Midbrain (tissue), 1 donor: Measurements from ENCODE around the gene AQP3.
A peak's percentile ranks its signal among the peaks of the same experiment; 100 is the strongest.
"Not testable (repeated sequence)": the region's sequence is repeated elsewhere in the genome, so short reads cannot be mapped to it uniquely, and the experiment has no call there.

ENCODE experiments used
- DNase-seq: peaks from one replicate; lab custom pipeline; 2025; lab: John Stamatoyannopoulos, UW

AQP3 gene

DNA sequence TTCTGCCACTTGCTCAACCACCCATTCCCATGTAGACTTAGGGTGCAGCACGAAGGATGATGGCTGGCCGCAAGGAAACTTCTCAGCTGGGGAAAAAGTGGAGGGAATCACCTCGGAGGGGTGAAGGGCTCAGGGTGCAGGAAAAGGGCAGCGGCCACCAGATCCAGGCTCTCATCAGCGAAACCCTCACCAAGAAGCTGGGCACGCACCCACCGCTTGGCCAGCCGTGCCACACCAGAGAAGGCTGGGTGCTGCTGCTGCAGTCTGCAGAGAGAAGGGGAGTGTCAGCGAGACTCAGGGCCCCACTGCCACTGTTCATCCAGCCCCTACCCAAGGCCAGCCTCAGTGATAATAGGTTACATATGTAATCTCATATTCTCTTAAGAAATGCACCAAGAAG, 17.7 kb upstream of the AQP3 start:
- DNase-seq = no peak

DNA sequence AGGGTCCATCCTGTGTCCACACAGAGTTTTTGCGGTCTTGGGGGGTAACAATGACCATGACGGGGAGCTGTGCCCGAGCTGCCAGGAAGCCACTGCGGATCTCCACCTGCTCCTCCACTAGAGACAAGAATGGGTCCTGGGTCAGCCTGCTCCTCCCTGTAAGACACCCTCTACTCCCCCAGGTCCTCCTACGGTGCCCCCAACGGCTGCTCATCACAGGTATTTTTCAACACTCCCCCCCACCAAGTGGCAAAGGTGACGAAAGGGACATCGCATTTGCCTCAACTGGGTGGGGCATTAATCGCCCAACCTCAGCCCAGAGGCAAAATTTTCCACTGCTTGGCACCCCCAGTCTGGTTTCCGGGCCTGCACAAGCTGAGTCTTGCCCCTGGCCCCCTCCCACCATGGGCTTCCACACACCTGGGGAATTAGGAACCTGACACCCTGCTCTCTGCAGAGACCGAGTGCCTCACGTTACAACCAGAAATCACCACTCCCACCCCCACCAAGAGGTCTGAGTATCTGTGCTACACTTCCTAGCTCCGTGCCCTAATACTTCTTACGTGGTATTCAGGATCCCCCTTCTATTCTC, 16.7 kb upstream of the AQP3 start:
- DNase-seq = no peak

DNA sequence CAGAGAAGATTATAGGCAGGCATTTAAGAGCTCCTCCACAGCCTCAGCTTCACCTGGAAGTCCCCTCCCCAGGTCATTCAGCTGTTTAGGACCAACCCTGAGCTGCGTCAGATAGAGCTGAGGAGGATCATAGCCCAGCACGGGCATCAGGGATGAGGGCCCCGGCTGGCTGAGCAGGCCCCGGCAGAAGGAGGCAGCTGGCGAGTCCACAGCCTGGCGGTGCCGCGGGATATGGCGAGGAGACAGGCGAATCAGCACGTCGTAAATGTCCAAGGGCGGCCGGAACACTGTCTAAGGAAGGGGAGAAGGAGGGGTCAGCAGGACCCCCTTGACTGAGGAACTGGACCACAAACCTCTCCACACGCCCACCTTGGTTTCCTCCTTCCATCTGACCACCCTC, 15.8 kb upstream of the AQP3 start:
- no peak for DNase-seq

DNA sequence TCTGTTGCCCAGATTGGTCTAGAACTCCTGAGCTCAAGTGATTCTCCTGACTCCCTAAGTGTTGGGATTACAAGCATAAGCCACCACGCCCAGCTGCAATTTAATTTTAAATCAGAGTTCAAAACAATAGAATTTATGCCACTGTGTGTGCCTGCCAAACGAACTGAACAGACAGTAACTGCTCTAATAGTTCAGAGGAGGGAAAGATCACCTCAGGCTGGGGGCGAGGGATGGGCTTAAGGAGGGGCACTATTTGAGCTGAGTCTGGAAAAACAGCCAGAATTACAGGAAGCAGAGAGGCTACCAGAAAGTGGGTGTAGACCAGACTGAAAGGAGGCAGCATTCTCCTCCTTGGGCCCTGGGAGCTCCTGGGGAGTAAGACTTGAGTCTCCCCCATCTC, 14.1 kb upstream of the AQP3 start:
- DNase-seq = no peak

DNA sequence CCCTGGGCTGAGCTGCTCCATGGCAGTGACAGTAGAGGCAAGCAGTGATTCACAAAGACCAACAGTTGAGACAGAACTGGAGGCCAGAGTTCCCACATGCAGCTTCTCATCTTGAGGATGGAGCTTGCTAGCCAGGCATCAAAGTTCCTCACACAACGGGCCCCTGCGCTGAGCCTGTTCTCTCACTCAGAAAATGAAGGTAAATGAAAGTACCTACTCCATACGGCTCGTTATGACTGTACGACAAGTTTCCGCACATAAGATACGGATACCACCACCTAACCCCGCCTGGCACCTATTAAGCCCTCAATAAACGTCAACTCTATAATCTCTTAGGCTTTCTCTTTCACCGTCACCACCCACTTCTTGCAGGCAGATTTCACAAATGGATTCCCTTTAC, 13.5 kb upstream of the AQP3 start:
- no peak for DNase-seq

DNA sequence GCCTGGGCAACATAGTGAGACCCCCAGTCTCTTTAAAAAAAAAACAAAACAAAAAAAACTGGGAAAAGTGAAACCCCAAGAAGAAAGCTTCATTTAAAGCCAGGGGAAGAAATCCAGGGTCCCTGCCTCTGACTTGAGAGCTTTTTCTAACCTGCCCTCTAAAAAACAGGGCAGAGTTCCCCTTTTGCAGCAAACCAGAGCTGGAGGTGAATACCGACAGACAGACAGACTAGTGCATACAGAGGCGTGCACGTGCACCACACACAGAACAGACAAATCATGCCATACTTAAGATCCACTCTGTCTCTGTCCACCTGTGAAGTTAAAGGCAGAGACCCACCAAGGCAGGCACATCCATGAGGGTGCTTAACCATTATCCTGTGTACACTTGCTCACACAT, 11.7 kb upstream of the AQP3 start:
- DNase-seq = no peak

DNA sequence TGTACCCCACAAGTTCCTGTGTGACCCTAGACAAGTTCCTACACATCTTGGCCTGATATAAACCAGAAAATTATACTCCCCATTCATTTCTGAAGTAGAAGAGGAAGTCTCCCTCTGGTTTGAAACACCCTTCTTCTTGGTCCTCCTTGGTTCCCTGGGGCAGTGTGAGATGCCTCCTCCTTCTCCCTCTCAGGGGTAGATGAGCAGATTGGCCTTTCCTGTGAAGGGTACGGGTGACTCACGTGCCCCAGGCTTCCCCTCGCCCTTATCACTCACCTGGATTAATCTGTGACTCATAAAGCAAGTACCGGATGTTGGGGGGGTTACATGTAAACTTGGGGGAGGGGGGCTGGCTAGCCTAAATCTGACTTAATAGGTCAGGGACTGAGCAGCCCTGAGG, 11.1 kb upstream of the AQP3 start:
- no peak for DNase-seq

DNA sequence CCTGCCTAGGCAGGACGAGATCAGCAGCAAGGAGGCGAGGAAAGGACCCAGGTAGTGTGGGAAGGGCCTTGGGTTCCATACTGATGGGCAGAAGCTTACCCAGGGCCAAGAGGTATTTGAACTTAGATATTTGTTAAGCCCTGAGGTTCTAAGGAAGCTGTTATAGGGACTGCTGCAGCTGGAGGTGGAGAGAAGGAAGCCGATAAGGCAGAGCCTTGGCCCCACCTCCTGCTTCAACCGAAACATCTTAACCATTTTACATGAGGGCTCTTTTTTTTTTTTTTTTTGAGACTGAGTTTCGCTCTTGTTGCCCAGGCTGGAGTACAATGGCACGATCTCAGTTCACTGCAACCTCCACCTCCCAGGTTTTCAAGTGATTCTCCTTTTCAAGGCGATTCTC, 8.6 kb upstream of the AQP3 start:
- no peak for DNase-seq

DNA sequence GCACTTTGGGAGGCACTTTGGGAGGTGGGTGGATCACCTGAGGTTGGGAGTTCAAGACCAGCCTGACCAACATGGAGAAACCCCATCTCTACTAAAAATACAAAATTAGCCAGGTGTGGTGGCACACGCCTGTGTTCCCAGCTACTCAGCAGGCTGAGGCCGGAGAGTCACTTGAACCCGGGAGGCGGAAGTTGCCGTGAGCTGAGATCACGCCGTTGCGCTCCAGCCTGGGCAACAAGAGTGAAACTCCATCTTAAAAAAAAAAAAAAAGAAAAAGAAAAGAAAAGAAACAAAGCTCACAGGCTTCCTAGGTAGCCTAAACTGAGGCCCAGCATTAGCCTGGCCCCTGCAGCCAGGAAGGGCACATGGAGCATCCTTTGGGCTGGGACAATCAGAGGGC, 8.1 kb upstream of the AQP3 start:
- not testable (repeated sequence) for DNase-seq

DNA sequence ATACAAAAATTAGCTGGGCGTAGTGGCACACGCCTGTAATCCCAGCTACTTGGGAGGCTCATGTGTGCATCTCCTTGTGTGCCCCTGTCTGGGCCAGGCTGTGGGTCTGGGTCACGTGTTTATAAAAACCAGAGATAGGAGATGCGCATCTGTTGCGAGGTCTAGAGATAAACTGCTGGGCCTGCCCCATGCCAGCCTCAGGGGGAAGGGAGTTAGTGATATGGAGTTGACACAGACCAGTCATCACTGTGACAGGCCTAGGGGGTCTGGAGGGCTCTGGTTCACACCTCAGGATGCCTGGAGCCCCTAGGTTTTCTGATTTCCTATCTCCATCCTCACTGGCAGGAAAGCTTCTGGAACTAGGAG, 7.3 kb upstream of the AQP3 start:
- not testable (repeated sequence) for DNase-seq

DNA sequence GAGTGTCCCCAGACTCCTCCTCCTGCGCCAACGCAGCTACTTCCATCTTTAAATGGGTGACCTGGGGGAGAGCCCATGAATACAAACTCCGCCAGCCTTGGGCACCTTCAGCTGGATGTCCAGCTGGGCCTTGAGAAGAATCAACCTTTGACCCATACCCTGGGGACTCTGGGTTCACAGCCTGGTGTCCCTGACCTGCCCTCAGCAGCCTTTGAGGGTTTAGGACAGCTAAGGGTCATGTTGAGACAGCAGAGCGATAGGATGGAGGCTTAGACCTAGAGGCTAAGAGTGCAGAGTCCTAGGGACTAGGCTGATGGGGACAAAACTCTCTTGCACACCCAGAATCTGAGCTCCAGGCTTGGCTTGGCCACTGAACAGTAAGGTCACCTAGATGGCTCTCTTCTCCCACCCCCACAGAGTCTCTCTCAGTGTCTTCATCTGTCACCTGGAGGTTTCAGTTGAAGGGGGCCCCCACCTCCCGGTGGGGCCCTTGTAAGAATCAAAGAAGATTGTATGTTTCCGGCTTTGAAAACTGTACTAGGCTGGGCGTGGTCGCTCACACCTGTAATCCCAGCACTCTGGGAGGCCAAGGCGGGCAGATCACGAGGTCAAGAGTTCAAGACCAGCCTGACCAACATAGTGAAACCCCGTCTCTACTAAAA, 6.7 kb upstream of the AQP3 start:
- DNase-seq = no peak

DNA sequence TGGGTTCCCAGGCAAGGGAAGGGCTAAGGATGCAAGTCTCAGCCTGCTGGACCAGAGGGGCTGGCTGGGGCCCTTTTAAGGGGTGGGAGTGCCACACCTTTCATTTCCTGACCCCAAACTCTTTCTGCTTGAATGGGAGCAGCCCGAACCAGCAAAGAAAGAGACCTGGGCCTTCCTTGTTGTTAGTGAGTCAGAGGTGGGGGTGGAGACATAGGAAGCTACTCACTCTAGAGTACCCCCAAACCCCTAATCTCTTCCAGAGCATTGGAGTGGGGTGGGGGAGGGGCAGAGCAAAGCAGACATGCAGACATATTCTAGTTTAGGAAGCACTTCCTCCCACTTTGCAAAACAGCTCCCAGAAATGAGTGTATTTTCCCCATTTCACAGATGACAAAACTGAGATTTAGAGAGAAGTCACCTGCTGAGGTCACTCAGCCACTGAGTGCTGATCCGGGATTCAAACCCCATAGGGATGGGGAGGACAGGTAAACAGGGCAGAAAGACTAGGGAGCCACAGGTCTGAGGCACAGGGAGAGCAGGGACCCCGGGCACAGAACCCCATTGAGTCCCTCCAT, 6.0 kb upstream of the AQP3 start:
- no peak for DNase-seq

DNA sequence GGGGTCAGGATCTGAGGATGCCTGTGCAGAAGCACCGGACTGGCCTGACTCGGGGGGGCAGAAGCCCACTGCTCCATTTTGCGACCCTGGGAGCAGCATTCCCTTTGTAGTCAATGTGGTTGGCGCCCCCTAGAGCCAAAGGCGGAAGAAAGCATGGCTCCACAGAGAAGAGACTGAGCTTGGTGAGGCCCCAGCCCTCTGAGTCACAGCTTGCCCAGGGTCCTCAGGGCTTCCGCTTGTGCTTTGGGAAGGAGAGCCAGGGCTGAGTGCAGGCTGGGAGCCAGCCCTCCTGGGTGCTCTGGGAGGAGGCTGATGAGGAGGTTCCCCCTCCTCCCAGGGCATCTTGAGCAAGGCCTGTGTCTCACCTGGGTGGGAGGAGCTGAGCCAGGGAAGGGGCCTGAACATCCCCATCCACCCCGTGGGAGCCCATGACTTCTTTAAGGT, 5.5 kb upstream of the AQP3 start:
- peak; percentile 15 for DNase-seq

DNA sequence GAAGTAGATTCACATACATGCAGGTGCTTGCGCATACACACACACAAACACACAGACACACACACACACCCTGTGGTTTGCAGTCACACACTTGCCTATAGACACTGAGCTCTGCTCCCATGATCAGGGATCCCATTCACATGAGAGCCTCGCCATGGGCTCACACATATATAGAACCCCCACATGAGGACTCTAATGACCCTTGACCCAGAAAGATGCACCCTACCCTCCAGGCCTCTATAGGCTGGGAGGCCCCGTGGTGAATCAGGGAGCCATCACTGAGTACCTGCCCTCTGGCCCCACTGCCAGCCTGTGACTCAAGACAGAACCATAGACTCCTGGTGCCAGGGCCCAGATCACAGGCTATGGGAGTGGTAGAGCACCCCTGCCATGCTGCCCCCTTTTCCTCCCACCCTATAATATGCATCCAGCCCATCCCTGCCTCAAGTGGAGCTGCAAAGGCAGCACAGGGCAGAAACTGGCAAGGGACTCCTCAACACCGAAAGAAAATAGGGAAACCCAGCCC, 3.3 kb upstream of the AQP3 start:
- DNase-seq = no peak

DNA sequence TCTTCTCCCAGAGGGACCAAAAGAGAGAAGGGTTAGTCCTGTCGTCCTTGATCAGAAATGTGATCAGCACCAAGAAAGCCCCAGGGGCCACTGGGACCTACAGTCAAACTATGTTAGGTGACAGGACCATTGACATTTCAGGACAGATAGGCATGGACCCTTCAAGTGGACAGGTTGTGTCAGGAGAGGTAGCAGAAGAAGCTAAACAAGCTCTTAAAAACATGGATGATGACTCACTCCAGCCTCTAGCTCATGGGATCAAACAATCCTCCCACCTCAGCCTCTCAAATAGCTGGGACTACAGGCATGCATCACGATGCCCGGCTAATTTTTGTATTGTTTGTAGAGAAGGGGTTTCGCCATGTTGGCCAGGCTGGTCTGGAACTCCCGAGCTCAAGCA, 2.3 kb upstream of the AQP3 start:
- no peak for DNase-seq

DNA sequence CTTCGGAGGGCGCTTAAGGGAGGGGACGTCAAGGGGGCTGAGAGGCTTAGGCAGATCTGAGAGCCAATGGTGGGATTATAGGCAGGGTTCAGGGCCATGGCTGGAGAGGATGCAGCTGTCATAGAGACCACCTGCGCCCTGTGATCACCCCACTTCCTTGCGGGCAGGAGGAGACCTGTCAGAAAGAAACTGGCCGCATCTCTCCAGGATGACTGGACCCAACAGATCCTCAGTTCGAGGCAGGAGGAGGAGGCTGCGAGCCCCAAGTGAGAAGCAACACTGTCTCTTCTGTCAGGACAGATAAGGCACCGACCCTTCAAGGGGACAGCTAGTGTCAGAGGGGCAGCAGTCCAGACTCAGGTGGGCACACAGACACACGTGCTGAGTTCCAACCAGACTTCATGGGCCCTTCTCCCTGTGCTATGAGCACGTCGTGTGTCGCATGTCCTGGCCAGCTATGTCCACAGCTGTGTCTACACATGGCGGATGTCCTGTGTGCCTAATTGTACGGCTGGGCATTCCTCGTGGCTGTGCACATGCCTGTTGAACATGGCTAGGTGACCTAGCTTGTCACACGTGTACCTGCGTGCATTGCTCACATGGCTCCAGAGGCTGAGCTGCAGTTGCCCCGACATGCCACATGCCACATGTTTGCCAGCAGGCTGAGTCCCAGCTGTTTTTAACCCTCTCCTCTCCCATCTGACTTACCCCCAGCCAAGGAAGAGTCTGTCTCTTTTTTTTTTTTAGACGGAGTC, 583 bp upstream of the AQP3 start:
- no peak for DNase-seq

DNA sequence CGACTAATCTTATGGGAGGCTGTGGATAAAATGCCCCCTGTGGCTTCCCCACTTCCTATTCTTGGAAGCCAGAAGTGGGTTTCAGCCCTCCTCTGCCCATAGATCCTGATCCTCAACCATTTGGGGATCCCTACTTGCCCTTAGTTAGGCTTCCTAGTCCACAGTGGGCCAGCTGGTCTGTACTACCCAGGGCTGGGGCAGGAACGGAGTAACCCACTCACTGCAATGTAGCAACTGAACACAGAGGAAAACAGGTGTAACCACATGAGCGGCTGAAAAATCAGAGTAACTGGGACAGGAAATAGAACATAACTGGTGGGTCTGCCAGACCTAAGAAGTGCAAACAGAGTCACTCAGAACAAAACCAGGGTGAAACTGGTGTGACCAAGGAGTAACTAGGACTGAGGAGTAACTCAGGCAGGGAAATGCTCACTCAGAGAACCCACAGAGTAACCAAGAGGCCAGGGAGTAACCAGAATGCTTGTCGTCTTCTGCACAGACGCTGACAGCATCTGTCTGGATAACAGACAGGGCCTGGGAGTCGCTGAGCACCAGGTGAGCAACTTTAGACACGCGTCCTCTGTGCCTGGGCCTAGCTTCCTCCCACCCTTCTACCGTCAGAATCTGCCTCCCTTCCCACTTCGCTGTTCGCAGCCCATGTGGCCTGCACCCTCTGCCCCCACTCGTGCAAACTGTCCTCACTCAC, 1.0 kb downstream of the AQP3 start:
- no peak for DNase-seq

DNA sequence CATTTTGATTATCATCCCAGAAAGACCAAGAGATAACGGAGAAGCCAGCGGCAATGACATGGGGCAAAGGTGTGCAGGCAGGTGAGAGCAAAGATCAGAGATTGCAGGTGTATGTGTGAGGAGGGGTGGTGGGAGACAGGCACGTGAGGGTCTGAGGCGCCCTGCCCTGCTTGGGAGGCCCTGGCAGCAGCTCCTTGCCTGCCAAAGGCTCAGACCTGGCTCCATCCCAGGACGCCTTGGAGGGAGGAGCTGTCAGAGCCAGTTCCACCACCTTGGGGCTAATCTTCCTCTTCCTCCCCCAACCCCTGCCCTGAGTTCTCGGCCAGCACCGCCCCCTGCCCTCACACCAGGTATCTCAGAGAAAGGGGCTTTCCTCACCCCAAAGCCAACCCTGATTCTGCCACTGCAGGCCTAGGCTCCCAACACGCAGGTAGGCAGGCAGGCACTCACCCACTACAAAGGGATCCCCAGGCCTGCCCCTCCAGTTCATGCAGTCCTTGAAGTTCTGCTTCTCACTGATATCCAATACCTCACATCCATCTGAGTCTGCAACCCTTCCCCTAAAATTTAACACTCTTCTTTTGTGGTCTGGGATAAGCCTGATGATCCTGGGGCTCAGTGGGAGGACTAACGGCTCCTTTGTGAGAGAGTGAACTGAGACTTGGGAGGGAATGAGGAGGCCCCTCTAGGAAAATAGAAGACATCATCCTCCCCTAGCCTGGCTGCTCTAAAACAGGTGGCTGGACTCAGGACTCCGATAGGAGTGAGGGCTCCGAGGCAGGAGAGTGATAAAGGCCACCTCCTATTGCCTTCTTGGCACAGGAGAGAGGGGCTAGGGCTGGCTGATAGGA, 1.8 kb downstream of the AQP3 start:
- no peak for DNase-seq

DNA sequence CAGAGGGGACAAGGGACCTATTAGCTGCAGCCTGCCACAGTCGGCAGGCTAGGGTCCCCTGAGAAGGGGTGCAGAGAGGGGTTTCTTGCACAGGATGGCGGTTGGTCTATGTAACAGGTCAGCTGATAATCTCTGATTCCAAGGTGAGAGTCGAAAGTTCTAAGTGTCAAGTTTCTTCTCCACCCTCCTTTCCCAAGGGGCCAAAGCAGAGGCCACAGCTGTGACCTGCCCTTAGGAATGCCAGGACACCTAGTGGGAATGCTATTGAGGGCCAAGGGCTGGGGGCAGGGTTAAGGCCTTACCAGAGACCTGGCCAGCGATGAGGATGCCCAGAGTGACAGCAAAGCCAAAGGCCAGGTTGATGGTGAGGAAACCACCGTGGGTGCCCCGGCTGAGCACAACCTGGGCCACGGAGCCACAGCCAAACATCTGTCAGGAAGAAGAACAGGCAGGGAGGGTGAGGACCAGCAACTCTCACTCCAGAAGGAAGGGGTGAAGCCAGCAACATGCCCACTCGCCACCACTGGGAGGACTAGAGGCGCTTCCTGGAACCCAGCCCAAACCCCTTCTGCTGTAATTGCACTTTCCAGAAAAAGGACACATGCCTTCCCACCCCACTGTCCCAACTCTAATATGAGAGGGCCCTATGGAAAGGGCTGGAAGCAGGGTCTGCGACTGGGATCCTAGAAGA, 3.8 kb downstream of the AQP3 start:
- DNase-seq = no peak

DNA sequence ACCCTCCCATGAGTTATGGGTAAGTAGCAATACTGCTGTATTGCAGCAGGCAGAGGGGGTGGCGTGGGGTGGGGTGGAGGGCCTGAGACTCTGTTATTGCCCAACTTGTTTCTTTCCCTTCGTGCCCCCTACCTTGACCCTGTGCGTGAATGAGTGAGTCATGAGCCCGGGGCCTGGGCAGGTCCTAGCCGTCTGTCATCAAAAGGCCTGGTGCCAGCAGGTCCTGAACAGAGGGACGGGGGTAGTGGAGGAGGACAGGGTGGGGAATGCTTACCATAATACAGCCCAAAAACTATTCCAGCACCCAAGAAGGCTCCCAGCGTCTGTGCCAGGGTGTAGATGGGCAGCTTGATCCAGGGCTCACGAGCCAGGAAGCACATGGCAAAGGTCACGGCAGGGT, 4.3 kb downstream of the AQP3 start:
- no peak for DNase-seq

DNA sequence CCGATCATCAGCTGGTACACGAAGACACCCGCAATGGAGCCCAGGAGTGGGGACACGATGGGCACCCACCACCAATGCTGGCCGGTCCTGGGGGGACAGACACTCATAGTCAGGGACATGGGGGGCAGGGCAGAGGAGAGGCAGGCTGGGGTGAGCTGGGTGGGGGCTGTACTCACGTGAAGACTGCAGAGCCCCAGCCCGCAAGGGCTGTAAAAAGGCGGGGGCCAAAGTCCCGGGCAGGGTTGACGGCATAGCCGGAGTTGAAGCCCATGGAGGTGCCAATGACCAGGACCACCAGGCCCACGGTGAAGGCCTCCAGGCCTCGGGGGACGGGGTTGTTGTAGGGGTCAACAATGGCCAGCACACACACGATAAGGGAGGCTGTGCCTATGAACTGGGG, 5.3 kb downstream of the AQP3 start:
- DNase-seq = no peak
